K562 (cell line): Measurements from ENCODE around the gene TOR1A. TPM values are rescaled to one million over a fixed set of nuclear protein-coding genes. Genes with fewer than 3 reads are reported as not detected.

Source experiments
- ATAC-seq: fragments of 200-7000 bp; cut with Tn5 transposase; 3 replicates; pipeline ENCODE4 v1.9.1; 2020; ENCODE audit warnings: moderate library complexity
- BruUV-seq: library from RNA; stranded (reverse); fragments of 400-500 nt; replicated peaks from 2 replicates; lab custom pipeline; 2021; lab: Mats Ljungman, UMichigan
- CTCF ChIA-PET: fragments of 300-600 bp; formaldehyde crosslinking; extraction: SDS; loops from one replicate; lab custom pipeline; 2021; ENCODE audit warnings: low intra/inter-chr PET ratio; lab: Yijun Ruan, JAX
- POLR2A ChIA-PET: fragments of 300-600, 350-650 bp; sonication (Branson Sonifier 250); formaldehyde crosslinking; extraction: SDS; loops from one replicate; lab custom pipeline; 2021; ENCODE audit warnings: antibody characterized with exemption, inconsistent platforms; lab: Yijun Ruan, JAX
- DNase-seq, 4 experiments: peaks; one replicate each; pipeline versions ENCODE4 v3.0.0 to v3.0.0-alpha.2; 2011 to 2018; ENCODE audit warnings: low spot score in 3 of 4, mixed read lengths in 3 of 4; ENCODE audit errors: extremely low read depth in 1 of 4
- FAIRE-seq: peaks from 2 replicates; lab custom pipeline; 2011; peaks lifted over from hg19 to GRCh38; lab: Jason Lieb, UNC
- H2AFZ ChIP-seq: 2 replicates; pipeline ENCODE4 v1.6.0; 2011; ENCODE audit warnings: low read depth, low read length, control low read depth, inconsistent platforms
- H3K27ac ChIP-seq: fragments of 200-600 bp; 3 replicates; pipeline ENCODE4 v1.8.0; 2011; ENCODE audit warnings: low read depth, mild to moderate bottlenecking, control low read depth, inconsistent platforms, low read length, moderate library complexity, mixed read lengths; ENCODE audit errors: extremely low read depth
- H3K27me3 ChIP-seq, 2 experiments: fragments of 300-600 bp in 1 of 2; 2 replicates in 1 of 2; 3 replicates in 1 of 2; pipeline versions ENCODE4 v1.6.0 to v1.8.0; 2011; ENCODE audit warnings: inconsistent platforms in 2 of 2, low read length in 2 of 2, mild to moderate bottlenecking in 1 of 2, mixed read lengths in 1 of 2, moderate library complexity in 1 of 2; ENCODE audit not compliant: control insufficient read depth in 2 of 2, insufficient read depth in 2 of 2
- H3K36me3 ChIP-seq: fragments of 300-600 bp; 3 replicates; pipeline ENCODE4 v1.8.0; 2011; ENCODE audit warnings: mild to moderate bottlenecking, low read length, inconsistent platforms; ENCODE audit not compliant: control insufficient read depth, insufficient read depth
- H3K4me1 ChIP-seq, 2 experiments: fragments of 200-600 bp in 1 of 2; replicated peaks in 1 of 2; 2 replicates in 1 of 2; 3 replicates in 1 of 2; pipeline versions ENCODE4 v1.5.1 to v1.8.0; 2011; ENCODE audit warnings: inconsistent platforms in 2 of 2, low read length in 2 of 2, mild to moderate bottlenecking in 1 of 2, mixed read lengths in 1 of 2, moderate library complexity in 1 of 2; ENCODE audit not compliant: control insufficient read depth in 2 of 2, insufficient read depth in 2 of 2
- H3K4me2 ChIP-seq: 2 replicates; pipeline ENCODE4 v1.6.1; 2011; ENCODE audit warnings: low read length, control low read depth, inconsistent platforms, mixed read lengths; ENCODE audit not compliant: insufficient read depth
- H3K4me3 ChIP-seq: fragments of 200-600 bp; sonication (generic), shearing (Covaris generic); 2 replicates; pipeline ENCODE4 v1.5.1; 2016; ENCODE audit warnings: control low read depth, inconsistent platforms
- H3K79me2 ChIP-seq: fragments of 200-600 bp; 3 replicates; pipeline ENCODE4 v1.8.0; 2011; ENCODE audit warnings: low read length, inconsistent platforms; ENCODE audit not compliant: control insufficient read depth, insufficient read depth
- H3K9ac ChIP-seq, 2 experiments: 2 replicates each; pipeline versions ENCODE4 v1.6.0 to v1.6.1; 2011; ENCODE audit warnings: low read depth in 2 of 2, low read length in 2 of 2, control low read depth in 1 of 2, inconsistent platforms in 1 of 2, mild to moderate bottlenecking in 1 of 2, mixed read lengths in 1 of 2; ENCODE audit not compliant: insufficient read depth in 1 of 2
- H3K9me1 ChIP-seq: one replicate; pipeline ENCODE4 v1.6.0; 2011; ENCODE audit warnings: inconsistent platforms, mild to moderate bottlenecking, low read length, moderate library complexity; ENCODE audit not compliant: control insufficient read depth, insufficient read depth
- H3K9me3 ChIP-seq: replicated peaks from 2 replicates; pipeline ENCODE4 v1.5.1; 2011; ENCODE audit warnings: low read depth, low read length, inconsistent platforms; ENCODE audit not compliant: control insufficient read depth, insufficient read depth
- H4K20me1 ChIP-seq: replicated peaks from 2 replicates; pipeline ENCODE4 v1.6.1; 2011; ENCODE audit warnings: low read length, inconsistent platforms, mixed read lengths; ENCODE audit not compliant: control insufficient read depth, insufficient read depth
- RBM15 ChIP-seq: fragments of 200-400 bp; formaldehyde crosslinking; IDR thresholded peaks from 2 replicates; pipeline ENCODE4 v1.6.1; 2018; ENCODE audit warnings: mild to moderate bottlenecking, low read length, moderate library complexity; ENCODE audit not compliant: insufficient read depth
- TFAM ChIP-seq: fragments of 250-450 bp; sonication (Bioruptor Pico); conservative IDR thresholded peaks from 2 replicates; pipeline ENCODE4 v1.5.0; 2021; ENCODE audit warnings: mild to moderate bottlenecking, moderate library complexity
- WGBS: fragments of 100-300 bp; shearing (Covaris generic); methylation state at CpG from one replicate; pipeline ENCODE4 v1.1.6; 2016; ENCODE audit warnings: low coverage, mixed read lengths; ENCODE audit not compliant: insufficient coverage; ENCODE audit errors: missing lambda C conversion rate; 5-methylcytosine and 5-hydroxymethylcytosine counted together
- in situ Hi-C: fragments of 300-500 bp; cut with MboI; formaldehyde crosslinking; loops from 4 replicates; pipeline ENCODE4 v1.15.0; 2018; ENCODE audit warnings: inconsistent platforms, mixed read lengths
- intact Hi-C: fragments of 100-400 bp; cut with micrococcal nuclease; formaldehyde crosslinking; loops from 2 replicates; pipeline ENCODE4 v1.14.2; 2022
- polyA plus RNA-seq, 8 experiments: library from polyadenylated mRNA; depleted of rRNA in 4 of 8; stranded (reverse) in 5 of 8; unstranded in 3 of 8; fragments of >200 nt; fragmentation: Nextera tagmentation in 2 of 8; fragmentation: Illumina TruSeq in 1 of 8; extraction: Ambion mirVana in 2 of 8; extraction: Trizol in 1 of 8; gene quantifications; 2 replicates each; pipeline versions ENCODE4 v1.2.1 to v1.2.3, GENCODE V29; 2011 to 2014; ENCODE audit warnings: inconsistent platforms in 1 of 8, missing spikeins in 1 of 8
- total RNA-seq, 7 experiments: library from RNA; depleted of rRNA in 6 of 7; stranded (reverse); fragments of >200 nt in 6 of 7; fragmentation: Illumina TruSeq in 2 of 7; extraction: Trizol in 2 of 7; gene quantifications; 2 replicates each; pipeline versions ENCODE4 v1.2.1 to v1.2.3, GENCODE V29; 2011 to 2021; ENCODE audit warnings: low replicate concordance in 1 of 7
- TF ChIP-seq, protein P1 (sequence below): fragments of 250-450 bp; sonication (Bioruptor Pico); IDR thresholded peaks from 2 replicates; pipeline ENCODE4 v1.4.0; 2020
- TF ChIP-seq, protein P2 (sequence below): fragments of 200-800 bp; sonication (Bioruptor generic); IDR thresholded peaks from 2 replicates; pipeline ENCODE4 v1.6.1; 2016; ENCODE audit warnings: missing genetic modification characterization, missing compliant biosample characterization
- TF ChIP-seq, protein P3 (sequence below): fragments of 450-650 bp; IDR thresholded peaks from 2 replicates; pipeline ENCODE4 v1.6.1; 2016; ENCODE audit warnings: low read depth

The TOR1A gene
- total and polyA plus RNA-seq, 9 of the 15 experiments (the other 6 are each of a cell fraction or from before 2014, with no cell fraction given): 4.5 to 85.8 (median 51.3) TPM

DNA sequence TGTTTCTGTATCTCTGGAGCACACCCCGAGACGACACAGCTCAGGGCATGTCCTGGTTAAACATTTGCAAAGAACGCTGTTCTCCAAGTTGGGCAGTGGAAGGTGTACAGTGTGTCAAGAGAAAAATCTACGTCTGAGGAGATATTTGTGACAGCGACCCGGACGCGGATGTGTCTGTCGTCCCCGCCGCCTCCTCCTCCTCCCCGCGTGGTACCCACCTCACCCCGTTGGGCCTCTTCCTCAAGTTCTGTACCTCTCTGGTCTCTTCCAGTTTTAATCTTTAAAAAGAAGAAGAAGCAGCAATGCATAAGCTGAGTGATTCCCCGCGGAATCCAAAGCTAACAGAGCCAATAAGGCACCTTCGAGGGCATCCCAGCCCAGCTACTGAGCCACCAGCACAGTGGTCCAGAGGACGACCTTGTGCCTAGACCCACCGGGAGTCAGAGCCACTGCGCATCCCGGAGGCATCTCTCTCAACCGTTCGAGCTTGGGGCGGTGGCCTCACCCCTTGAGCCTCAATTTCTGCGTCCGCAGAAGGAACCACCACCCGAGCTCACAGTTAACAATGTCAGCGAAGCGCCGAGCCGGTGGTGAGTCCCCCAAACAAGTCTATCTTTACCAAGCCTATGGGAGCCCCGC, 10.7 kb upstream of the TOR1A start:
- Histone ChIP-seq H3K27me3 (no peaks in the 10 kb centered on the region), H3K27ac (peak overlapping the region; percentile 78), H3K9me3 (no peaks in the 10 kb centered on the region), H3K36me3 (peaks cover 60% of the 10 kb centered on the region), H3K79me2 (peaks cover 63% of the 10 kb centered on the region), H4K20me1 (no peaks in the 10 kb centered on the region), H3K4me3 (peak overlapping the region; percentile 90), H3K4me2 (peak overlapping the region; percentile 98), H3K4me1 (peaks cover 39 to 45% of the 10 kb centered on the region in 2 experiments), H2AFZ (peak overlapping the region; percentile 90), H3K9me1 (peaks cover 9% of the 10 kb centered on the region), H3K9ac (peak overlapping the region; percentile 88 to 97)
- TSS peak; percentile 67 for BruUV-seq
- WGBS: under 1% methylated on average over 32 of the region's 32 CpGs
- ChIA-PET POLR2A (interaction anchor here (0.6 to 5.5 kb wide), 12 partner anchors 8 to 451 kb away, joined by 3 to 39 read pairs (median 4); no protein-coding TSS in a partner anchor), CTCF (no interaction called here)
- FAIRE-seq: no peak
- intact Hi-C loops (loop anchor here (1.0 to 2.0 kb wide), 3 partner anchors 10 to 50 kb away; partner anchors contain the start of gene TOR1A), in situ Hi-C loops (no loop called here)
- ATAC-seq: peak; percentile 7
- peak in 1 of 4 experiments; percentile 53 for DNase-seq
- TF ChIP-seq TFAM (no peak), RBM15 (no peak)
- TF ChIP-seq, protein P1, sequence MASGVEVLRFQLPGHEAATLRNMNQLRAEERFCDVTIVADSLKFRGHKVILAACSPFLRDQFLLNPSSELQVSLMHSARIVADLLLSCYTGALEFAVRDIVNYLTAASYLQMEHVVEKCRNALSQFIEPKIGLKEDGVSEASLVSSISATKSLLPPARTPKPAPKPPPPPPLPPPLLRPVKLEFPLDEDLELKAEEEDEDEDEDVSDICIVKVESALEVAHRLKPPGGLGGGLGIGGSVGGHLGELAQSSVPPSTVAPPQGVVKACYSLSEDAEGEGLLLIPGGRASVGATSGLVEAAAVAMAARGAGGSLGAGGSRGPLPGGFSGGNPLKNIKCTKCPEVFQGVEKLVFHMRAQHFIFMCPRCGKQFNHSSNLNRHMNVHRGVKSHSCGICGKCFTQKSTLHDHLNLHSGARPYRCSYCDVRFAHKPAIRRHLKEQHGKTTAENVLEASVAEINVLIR: no peak
- TF ChIP-seq, protein P2, sequence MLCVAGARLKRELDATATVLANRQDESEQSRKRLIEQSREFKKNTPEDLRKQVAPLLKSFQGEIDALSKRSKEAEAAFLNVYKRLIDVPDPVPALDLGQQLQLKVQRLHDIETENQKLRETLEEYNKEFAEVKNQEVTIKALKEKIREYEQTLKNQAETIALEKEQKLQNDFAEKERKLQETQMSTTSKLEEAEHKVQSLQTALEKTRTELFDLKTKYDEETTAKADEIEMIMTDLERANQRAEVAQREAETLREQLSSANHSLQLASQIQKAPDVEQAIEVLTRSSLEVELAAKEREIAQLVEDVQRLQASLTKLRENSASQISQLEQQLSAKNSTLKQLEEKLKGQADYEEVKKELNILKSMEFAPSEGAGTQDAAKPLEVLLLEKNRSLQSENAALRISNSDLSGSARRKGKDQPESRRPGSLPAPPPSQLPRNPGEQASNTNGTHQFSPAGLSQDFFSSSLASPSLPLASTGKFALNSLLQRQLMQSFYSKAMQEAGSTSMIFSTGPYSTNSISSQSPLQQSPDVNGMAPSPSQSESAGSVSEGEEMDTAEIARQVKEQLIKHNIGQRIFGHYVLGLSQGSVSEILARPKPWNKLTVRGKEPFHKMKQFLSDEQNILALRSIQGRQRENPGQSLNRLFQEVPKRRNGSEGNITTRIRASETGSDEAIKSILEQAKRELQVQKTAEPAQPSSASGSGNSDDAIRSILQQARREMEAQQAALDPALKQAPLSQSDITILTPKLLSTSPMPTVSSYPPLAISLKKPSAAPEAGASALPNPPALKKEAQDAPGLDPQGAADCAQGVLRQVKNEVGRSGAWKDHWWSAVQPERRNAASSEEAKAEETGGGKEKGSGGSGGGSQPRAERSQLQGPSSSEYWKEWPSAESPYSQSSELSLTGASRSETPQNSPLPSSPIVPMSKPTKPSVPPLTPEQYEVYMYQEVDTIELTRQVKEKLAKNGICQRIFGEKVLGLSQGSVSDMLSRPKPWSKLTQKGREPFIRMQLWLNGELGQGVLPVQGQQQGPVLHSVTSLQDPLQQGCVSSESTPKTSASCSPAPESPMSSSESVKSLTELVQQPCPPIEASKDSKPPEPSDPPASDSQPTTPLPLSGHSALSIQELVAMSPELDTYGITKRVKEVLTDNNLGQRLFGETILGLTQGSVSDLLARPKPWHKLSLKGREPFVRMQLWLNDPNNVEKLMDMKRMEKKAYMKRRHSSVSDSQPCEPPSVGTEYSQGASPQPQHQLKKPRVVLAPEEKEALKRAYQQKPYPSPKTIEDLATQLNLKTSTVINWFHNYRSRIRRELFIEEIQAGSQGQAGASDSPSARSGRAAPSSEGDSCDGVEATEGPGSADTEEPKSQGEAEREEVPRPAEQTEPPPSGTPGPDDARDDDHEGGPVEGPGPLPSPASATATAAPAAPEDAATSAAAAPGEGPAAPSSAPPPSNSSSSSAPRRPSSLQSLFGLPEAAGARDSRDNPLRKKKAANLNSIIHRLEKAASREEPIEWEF (CRISPR knock-in tag): no peak
- TF ChIP-seq, protein P3, sequence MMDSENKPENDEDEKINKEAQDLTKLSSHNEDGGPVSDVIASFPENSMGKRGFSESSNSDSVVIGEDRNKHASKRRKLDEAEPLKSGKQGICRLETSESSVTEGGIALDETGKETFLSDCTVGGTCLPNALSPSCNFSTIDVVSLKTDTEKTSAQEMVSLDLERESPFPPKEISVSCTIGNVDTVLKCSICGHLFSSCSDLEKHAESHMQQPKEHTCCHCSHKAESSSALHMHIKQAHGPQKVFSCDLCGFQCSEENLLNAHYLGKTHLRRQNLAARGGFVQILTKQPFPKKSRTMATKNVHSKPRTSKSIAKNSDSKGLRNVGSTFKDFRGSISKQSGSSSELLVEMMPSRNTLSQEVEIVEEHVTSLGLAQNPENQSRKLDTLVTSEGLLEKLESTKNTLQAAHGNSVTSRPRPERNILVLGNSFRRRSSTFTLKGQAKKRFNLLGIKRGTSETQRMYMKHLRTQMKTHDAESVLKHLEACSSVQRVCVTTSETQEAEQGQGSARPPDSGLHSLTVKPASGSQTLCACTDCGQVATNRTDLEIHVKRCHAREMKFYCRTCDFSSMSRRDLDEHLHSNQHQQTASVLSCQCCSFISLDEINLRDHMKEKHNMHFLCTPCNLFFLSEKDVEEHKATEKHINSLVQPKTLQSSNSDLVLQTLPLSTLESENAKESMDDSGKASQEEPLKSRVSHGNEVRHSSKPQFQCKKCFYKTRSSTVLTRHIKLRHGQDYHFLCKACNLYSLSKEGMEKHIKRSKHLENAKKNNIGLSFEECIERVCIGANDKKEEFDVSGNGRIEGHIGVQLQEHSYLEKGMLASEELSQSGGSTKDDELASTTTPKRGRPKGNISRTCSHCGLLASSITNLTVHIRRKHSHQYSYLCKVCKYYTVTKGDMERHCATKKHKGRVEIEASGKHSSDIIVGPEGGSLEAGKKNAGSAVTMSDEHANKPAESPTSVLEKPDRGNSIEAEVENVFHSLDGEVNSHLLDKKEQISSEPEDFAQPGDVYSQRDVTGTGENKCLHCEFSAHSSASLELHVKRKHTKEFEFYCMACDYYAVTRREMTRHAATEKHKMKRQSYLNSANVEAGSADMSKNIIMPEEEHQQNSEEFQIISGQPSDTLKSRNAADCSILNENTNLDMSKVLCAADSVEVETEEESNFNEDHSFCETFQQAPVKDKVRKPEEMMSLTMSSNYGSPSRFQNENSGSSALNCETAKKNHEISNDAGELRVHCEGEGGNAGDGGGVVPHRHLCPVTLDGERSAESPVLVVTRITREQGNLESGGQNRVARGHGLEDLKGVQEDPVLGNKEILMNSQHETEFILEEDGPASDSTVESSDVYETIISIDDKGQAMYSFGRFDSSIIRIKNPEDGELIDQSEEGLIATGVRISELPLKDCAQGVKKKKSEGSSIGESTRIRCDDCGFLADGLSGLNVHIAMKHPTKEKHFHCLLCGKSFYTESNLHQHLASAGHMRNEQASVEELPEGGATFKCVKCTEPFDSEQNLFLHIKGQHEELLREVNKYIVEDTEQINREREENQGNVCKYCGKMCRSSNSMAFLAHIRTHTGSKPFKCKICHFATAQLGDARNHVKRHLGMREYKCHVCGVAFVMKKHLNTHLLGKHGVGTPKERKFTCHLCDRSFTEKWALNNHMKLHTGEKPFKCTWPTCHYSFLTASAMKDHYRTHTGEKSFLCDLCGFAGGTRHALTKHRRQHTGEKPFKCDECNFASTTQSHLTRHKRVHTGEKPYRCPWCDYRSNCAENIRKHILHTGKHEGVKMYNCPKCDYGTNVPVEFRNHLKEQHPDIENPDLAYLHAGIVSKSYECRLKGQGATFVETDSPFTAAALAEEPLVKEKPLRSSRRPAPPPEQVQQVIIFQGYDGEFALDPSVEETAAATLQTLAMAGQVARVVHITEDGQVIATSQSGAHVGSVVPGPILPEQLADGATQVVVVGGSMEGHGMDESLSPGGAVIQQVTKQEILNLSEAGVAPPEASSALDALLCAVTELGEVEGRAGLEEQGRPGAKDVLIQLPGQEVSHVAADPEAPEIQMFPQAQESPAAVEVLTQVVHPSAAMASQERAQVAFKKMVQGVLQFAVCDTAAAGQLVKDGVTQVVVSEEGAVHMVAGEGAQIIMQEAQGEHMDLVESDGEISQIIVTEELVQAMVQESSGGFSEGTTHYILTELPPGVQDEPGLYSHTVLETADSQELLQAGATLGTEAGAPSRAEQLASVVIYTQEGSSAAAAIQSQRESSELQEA: no peak
